Stimulated activated naive CD8-positive, alpha-beta T cell treated with anti-CD3 and anti-CD28 coated beads, Interleukin-15, amount 100 ng/mL, for 72 hours (primary cell): ENCODE results near the gene PRDM2.
"Not testable (repeated sequence)": the region's sequence is repeated elsewhere in the genome, so short reads cannot be mapped to it uniquely, and the experiment has no call there.

Experiments
- ATAC-seq: fragments of 150-1000 bp; cut with Tn5 transposase; 2 replicates; pipeline ENCODE4 v1.10.0; 2021; ENCODE audit warnings: mild to moderate bottlenecking, moderate library complexity
- DNase-seq, 2 donors: peaks; one replicate each; pipeline ENCODE4 v3.0.0; 2021 to 2022
- H3K27ac Mint-ChIP-seq, 2 donors: one replicate each; pipeline ENCODE4 v1.8.0; 2022; ENCODE audit warnings: mild to moderate bottlenecking in 2 of 2, mixed read lengths in 2 of 2, moderate library complexity in 2 of 2
- H3K27me3 Mint-ChIP-seq: one replicate; pipeline ENCODE4 v1.8.0; 2022; ENCODE audit warnings: mixed read lengths
- H3K4me1 Mint-ChIP-seq: one replicate; pipeline ENCODE4 v1.8.0; 2022; ENCODE audit warnings: mild to moderate bottlenecking, mixed read lengths
- H3K4me3 Mint-ChIP-seq, 2 donors: one replicate each; pipeline ENCODE4 v1.8.0; 2022; ENCODE audit warnings: mild to moderate bottlenecking in 2 of 2, mixed read lengths in 2 of 2, moderate library complexity in 1 of 2
- H3K9me3 Mint-ChIP-seq, 2 donors: one replicate each; pipeline ENCODE4 v1.8.0; 2022; ENCODE audit warnings: mixed read lengths in 2 of 2

Gene PRDM2, protein sequence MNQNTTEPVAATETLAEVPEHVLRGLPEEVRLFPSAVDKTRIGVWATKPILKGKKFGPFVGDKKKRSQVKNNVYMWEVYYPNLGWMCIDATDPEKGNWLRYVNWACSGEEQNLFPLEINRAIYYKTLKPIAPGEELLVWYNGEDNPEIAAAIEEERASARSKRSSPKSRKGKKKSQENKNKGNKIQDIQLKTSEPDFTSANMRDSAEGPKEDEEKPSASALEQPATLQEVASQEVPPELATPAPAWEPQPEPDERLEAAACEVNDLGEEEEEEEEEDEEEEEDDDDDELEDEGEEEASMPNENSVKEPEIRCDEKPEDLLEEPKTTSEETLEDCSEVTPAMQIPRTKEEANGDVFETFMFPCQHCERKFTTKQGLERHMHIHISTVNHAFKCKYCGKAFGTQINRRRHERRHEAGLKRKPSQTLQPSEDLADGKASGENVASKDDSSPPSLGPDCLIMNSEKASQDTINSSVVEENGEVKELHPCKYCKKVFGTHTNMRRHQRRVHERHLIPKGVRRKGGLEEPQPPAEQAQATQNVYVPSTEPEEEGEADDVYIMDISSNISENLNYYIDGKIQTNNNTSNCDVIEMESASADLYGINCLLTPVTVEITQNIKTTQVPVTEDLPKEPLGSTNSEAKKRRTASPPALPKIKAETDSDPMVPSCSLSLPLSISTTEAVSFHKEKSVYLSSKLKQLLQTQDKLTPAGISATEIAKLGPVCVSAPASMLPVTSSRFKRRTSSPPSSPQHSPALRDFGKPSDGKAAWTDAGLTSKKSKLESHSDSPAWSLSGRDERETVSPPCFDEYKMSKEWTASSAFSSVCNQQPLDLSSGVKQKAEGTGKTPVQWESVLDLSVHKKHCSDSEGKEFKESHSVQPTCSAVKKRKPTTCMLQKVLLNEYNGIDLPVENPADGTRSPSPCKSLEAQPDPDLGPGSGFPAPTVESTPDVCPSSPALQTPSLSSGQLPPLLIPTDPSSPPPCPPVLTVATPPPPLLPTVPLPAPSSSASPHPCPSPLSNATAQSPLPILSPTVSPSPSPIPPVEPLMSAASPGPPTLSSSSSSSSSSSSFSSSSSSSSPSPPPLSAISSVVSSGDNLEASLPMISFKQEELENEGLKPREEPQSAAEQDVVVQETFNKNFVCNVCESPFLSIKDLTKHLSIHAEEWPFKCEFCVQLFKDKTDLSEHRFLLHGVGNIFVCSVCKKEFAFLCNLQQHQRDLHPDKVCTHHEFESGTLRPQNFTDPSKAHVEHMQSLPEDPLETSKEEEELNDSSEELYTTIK (N-terminal part only)

DNA sequence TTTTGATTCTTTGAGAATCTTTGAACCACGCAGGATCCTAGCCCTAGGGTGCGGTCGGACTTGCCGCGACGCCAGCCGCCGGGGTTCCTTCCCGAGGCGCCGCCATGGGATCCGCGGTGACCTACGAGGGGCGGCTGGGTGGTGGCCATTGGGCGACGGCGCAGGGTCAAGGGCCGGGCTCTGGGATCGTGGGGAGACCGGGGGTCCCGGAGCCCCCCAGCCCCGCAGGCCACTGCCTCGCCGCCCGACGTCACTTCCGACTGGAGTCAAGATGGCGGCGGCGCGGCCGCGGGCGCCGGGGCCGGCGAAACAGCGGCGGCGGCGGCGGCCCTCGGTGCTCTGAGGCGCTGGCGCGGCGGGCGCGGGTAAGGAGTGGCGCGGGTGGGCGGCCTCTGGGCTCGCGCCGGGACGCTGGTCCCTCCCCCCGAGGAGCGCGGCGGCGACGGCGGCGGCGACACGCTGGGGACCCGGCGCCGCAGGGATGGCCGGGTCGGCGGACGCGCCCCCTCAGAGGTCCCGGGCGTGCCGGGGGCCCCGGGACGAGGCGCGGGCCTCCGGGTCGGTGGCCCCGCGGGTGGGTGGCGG is at the start of gene PRDM2:
Gene PRDM2, plus strand, starts transcription at position 253 of the 585 bp plus-strand sequence. CDS start 15,418 bp downstream, outside the sequence.
- peak within 1 kb of the TSS; percentile 97 to 99 for H3K27ac Mint-ChIP-seq
- peak; percentile 51 for ATAC-seq
- peak within 1 kb of the TSS; percentile 92 to 96 for H3K4me3 Mint-ChIP-seq
- no peaks in the 10 kb centered on the region for H3K27me3 Mint-ChIP-seq
- H3K9me3 Mint-ChIP-seq: peaks cover 13 to 15% of the 10 kb centered on the region in 2 donors
- peaks cover 48% of the 10 kb centered on the region for H3K4me1 Mint-ChIP-seq
- DNase-seq: peak; percentile 62 to 70

DNA sequence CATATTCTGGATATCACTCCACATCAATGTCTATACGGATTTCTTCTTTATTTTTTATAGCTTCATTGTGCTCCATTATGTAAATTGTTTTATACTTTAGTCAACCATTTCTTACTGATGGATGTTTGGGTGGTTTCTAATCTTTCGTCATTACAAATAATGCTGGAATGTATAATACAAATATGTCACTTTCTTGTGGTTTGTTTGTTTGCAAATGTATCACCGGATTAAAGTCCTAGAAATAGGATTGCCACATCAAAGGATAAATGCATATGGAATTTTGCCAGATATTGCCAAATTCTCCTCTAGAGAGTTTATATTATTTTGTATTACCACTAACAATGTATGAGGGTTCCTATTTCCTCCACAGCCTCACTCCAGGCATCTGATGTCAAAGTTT is 48.7 kb upstream of the PRDM2 start:
- no peak for ATAC-seq
- H3K27ac Mint-ChIP-seq: no peak overlapping the region
- peaks cover 30% of the 10 kb centered on the region for H3K27me3 Mint-ChIP-seq
- H3K4me3 Mint-ChIP-seq: no peak overlapping the region
- DNase-seq: no peak
- peaks cover 0 to 9% of the 10 kb centered on the region in 2 donors for H3K9me3 Mint-ChIP-seq
- no peaks in the 10 kb centered on the region for H3K4me1 Mint-ChIP-seq

DNA sequence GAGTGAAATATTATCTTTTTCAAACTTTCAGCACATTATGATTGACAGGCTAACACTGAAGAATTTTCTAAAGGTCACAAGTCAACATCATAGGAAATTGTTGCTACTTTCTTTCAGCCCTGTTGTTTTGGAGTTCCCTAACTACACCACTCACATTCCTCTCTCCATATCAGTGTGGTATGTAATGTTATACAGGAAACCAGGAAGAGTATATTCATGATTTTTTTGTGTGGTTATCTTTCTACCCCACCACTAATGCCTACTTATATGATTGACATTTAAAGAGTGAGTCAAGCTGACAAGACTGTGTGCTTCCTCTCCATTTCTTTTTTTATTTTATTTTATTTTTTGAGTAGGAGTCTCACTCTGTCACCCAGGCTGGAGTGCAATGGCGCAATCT is 47.8 kb upstream of the PRDM2 start:
- Mint-ChIP-seq H3K9me3 (peaks cover 0 to 9% of the 10 kb centered on the region in 2 donors), H3K4me1 (no peaks in the 10 kb centered on the region), H3K27me3 (peaks cover 30% of the 10 kb centered on the region), H3K4me3 (no peak overlapping the region), H3K27ac (no peak overlapping the region)
- ATAC-seq (no peak), DNase-seq (no peak)

DNA sequence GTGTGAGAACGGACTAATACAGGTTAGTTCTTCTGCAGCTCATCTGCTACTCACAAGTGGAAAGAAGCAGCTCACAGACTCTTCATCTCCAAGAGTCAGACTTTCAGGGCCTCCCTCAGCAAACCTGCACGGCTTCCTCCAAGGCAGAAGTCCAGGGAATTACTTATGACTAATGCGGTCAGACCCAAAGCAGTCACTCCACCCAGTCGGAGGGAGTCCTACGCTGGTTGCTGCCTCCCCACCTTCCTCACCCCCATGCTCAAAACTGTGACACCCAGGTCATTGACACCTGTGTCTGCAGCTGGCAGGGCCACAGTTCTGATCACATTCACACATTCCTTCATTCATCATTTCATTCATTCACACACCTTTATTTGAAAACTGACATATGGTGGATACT is 38.4 kb upstream of the PRDM2 start:
- Mint-ChIP-seq H3K9me3 (peaks cover 0 to 8% of the 10 kb centered on the region in 2 donors), H3K27ac (no peak overlapping the region), H3K4me1 (no peaks in the 10 kb centered on the region), H3K27me3 (no peaks in the 10 kb centered on the region), H3K4me3 (no peak overlapping the region)
- DNase-seq (no peak), ATAC-seq (no peak)

DNA sequence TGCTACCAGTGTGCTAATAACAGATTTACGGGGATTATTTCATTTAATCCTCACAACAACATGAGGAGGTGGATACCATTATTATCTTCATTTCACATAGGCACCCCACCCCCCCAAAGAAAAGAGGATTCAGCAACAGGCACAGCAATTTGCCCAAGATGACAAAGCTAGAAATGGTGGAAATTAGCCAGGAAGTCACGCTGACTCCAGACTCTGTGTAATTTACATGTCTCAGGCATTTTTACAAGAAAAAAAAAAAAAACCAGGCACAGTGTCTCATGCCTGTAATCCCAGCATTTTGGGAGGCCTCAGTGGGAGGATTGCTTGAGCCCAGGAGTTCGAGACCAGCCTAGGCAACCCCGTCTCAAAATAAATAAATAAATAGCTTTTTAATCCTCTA is 37.5 kb upstream of the PRDM2 start:
- no peak for ATAC-seq
- Mint-ChIP-seq H3K4me3 (no peak overlapping the region), H3K4me1 (no peaks in the 10 kb centered on the region), H3K9me3 (peaks cover 0 to 8% of the 10 kb centered on the region in 2 donors), H3K27ac (no peak overlapping the region), H3K27me3 (no peaks in the 10 kb centered on the region)
- no peak for DNase-seq

DNA sequence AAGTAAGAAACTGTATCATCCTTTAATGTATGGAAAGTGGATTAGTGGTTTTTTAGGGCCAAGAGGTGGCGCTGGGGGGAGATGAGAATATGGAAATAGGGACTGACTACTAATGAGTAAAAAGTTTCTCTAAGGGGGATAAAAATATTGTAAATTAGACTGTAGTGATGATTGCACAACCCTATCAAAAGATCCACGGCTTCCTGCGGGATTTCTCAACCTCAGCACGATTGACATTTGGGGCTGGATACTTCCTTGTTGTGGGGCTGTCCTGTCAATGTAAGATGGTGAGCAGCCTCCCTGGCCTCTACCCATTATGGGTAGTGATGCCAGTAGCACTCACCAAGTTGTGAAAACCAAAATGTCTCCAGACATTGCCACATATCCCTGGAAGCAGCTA is 36.0 kb upstream of the PRDM2 start:
- ATAC-seq (no peak), DNase-seq (no peak)
- peaks cover 0 to 8% of the 10 kb centered on the region in 2 donors for H3K9me3 Mint-ChIP-seq
- H3K27me3 Mint-ChIP-seq: no peaks in the 10 kb centered on the region
- H3K27ac Mint-ChIP-seq: no peak overlapping the region
- H3K4me1 Mint-ChIP-seq: no peaks in the 10 kb centered on the region
- H3K4me3 Mint-ChIP-seq: no peak overlapping the region

DNA sequence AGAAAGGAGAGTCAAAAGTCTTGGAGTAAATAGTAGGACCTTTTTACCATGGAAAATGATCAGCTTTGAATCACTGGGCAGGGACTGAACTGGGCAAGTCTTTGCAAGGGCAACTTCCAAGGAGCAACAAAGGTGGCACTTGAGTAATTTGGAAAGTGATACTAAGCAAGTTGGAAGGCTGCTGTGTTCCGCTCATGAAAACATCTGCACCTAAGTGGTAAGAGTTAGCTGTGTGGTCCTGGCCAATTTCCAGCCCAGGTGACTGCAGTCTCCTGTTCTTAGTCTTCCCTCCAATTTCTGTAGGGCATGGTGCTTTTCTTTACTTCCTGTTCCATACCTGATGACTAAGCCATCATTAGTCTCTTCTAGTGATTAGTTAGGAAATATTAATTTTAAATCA is 35.5 kb upstream of the PRDM2 start:
- H3K27ac Mint-ChIP-seq: no peak overlapping the region
- ATAC-seq (no peak), DNase-seq (no peak)
- no peaks in the 10 kb centered on the region for H3K4me1 Mint-ChIP-seq
- H3K4me3 Mint-ChIP-seq: no peak overlapping the region
- peaks cover 0 to 3% of the 10 kb centered on the region in 2 donors for H3K9me3 Mint-ChIP-seq
- H3K27me3 Mint-ChIP-seq: no peaks in the 10 kb centered on the region

DNA sequence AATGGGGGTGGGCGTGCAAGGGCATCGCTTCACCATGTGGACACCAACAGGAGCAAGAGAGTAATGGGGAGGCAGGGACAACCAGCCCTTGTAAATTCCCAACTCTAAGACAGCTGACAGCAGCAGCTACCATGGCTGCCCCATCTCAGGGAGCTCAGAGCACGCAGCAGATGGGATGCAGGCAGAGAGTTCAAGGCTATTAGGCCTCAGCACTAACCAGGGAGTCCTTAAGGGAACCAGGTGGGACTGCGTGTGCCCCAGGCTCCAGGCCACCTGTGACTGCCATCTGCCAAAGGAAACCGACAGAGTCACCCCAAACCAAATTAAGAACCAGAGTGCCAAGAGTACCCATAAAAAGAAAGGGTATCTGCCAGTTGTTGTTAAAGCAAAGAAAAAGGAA is 33.7 kb upstream of the PRDM2 start:
- no peaks in the 10 kb centered on the region for H3K4me1 Mint-ChIP-seq
- H3K27ac Mint-ChIP-seq: peak overlapping the region in 1 of 2 donors; percentile 55
- H3K9me3 Mint-ChIP-seq: no peaks in the 10 kb centered on the region
- DNase-seq (no peak), ATAC-seq (no peak)
- H3K27me3 Mint-ChIP-seq: no peaks in the 10 kb centered on the region
- H3K4me3 Mint-ChIP-seq: no peak overlapping the region

DNA sequence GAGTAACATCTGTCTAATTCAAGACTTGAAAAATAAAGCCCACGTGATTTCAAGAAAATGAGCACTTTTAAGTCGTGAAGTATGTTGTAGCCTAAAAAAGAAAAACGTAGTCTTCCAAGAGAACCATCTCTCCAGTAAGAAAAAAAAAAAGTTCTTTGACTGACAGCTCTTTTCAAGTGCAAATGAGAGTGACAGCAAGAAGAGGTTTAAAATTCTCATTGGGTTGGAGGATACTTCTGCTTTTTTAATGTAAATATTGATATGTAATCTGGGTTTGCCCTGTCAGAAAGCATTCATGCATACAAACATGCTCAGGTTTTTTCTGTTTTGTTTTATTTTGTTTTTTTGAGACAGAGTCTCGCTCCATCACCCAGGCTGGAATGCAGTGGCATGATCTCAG is 32.3 kb upstream of the PRDM2 start:
- DNase-seq: no peak
- no peak for ATAC-seq
- no peaks in the 10 kb centered on the region for H3K27me3 Mint-ChIP-seq
- no peak overlapping the region for H3K27ac Mint-ChIP-seq
- no peaks in the 10 kb centered on the region for H3K9me3 Mint-ChIP-seq
- H3K4me1 Mint-ChIP-seq: no peaks in the 10 kb centered on the region
- H3K4me3 Mint-ChIP-seq: no peak overlapping the region

DNA sequence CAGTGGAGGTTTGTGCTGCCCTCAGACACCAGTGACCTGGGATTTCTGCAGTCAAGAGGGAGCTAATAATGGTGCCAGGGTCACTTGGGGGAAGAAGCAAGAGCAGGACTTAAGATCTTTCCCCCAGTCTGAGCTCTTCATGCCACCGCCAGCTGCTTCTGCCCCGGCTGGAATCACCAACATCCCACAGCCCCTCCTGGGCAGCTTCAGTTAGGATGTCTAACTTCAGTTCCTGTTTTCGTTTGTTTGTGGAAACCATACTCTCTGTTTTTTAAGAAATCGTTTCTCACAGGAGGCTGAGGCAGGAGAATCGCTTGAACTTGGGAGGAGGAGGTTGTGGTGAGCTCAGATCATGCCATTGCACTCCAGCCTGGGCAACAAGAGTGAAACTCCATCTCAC is 25.6 kb upstream of the PRDM2 start:
- Mint-ChIP-seq H3K27me3 (no peaks in the 10 kb centered on the region), H3K27ac (peak overlapping the region; percentile 13 to 63), H3K4me3 (no peak overlapping the region), H3K4me1 (no peaks in the 10 kb centered on the region), H3K9me3 (no peaks in the 10 kb centered on the region)
- no peak for ATAC-seq
- no peak for DNase-seq

DNA sequence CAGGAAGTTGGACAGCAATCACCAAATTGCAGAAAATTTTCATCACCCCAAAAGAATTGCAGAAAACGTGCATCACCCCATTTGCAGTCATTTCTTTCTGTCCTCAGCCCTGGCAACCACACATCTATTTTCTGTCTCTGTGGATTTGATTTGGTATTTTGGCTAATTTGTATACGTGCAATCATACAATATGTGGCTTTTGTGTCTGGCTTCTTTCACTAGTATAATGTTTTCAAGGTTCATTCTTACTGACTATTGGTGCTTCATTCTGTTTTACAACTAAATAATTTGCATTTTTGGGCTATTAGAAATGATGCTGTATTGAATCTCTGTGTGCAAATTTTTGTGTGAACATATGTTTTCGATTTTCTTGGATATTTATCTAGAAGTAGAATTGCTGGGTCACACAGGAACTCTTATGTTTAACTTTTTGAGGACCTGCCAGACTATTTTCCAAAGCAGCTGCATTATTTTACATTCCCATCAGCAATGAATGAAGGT is 24.8 kb upstream of the PRDM2 start:
- DNase-seq (no peak), ATAC-seq (no peak)
- H3K4me3 Mint-ChIP-seq: no peak overlapping the region
- H3K27ac Mint-ChIP-seq: no peak overlapping the region
- no peaks in the 10 kb centered on the region for H3K9me3 Mint-ChIP-seq
- H3K4me1 Mint-ChIP-seq: no peaks in the 10 kb centered on the region
- H3K27me3 Mint-ChIP-seq: no peaks in the 10 kb centered on the region

DNA sequence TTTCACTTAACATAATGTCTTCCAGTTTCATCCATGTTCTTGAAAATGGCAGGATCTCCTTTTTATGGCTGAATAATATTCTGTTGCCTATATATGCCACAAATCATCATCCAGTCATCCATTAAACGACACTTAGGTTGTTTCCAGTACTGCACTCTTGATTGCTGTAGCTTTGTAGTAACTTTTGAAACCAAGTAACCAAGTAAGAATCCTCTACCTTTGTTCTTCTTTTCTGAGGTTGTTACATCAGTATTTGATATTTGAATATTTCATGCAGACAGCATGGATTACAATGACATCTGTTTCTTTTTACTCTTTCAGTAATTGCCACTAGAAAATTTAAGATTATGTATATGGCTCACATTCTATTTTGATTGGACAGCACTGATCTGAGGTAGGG is 22.1 kb upstream of the PRDM2 start:
- DNase-seq: no peak
- no peak for ATAC-seq
- Mint-ChIP-seq H3K9me3 (no peaks in the 10 kb centered on the region), H3K27me3 (no peaks in the 10 kb centered on the region), H3K4me1 (no peaks in the 10 kb centered on the region), H3K27ac (no peak overlapping the region), H3K4me3 (no peak overlapping the region)

DNA sequence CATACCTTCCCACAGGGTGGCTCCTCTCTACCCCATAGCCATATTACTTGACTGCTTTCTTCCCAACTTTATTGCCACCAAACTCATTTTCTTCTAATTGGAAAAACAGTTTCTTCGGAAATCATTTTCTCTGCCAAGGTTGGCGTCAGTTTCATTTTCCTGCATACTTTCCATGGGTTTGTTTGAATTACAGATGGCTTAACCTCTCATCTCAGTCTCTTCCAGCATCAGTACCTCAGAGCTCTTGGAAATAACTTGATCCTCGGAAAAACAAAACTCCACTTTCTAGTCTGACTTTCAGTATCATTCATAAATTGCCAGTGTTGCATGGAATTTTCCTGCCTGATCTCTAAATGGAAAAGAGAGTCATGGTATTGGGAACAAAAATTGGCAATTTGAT is 20.3 kb upstream of the PRDM2 start:
- Mint-ChIP-seq H3K27me3 (no peaks in the 10 kb centered on the region), H3K4me3 (no peak overlapping the region), H3K9me3 (no peaks in the 10 kb centered on the region), H3K4me1 (no peaks in the 10 kb centered on the region), H3K27ac (no peak overlapping the region)
- DNase-seq (no peak), ATAC-seq (no peak)

DNA sequence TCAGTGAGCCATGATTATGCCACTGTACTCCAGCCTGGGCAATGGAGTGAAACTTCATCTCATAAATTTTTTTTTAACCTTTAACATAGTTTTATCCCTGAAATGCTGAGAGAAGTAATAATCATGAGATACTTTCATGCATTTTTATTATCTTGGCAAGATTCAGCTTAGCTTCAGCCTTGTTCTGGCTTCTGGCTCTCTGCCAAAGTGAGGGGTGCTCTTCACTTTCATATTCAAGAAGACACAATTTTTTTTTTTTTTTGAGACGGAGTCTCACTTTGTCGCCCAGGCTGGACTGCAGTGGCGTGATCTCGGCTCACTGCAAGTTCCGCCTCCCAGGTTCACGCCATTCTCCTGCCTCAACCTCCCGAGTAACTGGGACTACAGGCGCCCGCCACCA is 19.4 kb upstream of the PRDM2 start:
- H3K4me3 Mint-ChIP-seq, H3K4me1 Mint-ChIP-seq, H3K9me3 Mint-ChIP-seq, ATAC-seq, H3K27me3 Mint-ChIP-seq, H3K27ac Mint-ChIP-seq, DNase-seq: not testable (repeated sequence)

DNA sequence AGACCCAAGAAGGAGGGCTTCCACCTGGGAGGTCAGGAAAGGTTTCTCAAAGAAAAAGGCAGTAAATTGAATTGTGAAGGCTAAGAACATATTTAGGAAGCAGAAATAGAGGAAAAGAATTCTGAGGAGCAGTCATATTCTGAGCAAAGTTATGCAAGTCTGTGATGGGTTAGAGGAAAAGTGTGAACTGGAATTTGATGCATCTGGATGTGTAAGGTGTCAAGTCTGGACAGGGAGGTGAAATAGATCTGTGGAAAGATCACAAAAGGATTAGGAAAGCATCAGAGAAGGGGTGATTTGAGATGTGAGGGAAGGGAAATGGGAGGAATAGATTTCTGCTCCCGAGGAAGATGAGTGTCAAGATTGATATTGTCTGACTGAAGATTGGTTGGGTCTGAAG is 18.1 kb upstream of the PRDM2 start:
- H3K4me3 Mint-ChIP-seq: no peak overlapping the region

More for the DNA sequence above, 18.1 kb upstream of the PRDM2 start:
- no peaks in the 10 kb centered on the region for H3K4me1 Mint-ChIP-seq
- no peaks in the 10 kb centered on the region for H3K9me3 Mint-ChIP-seq
- no peaks in the 10 kb centered on the region for H3K27me3 Mint-ChIP-seq
- peak overlapping the region in 1 of 2 donors; percentile 63 for H3K27ac Mint-ChIP-seq
- no peak for DNase-seq
- ATAC-seq: no peak
